Brain microvascular endothelial cell (primary cell): ENCODE results near the gene CFAP119.

Experiments
- DNase-seq: peaks from one replicate; pipeline ENCODE4 v3.0.0-alpha.2; 2020
- H3K27ac ChIP-seq: fragments of 250-450 bp; sonication (Bioruptor Pico); 2 replicates; pipeline ENCODE4 v1.5.1; 2020; ENCODE audit warnings: mild to moderate bottlenecking, moderate library complexity
- H3K27me3 ChIP-seq: fragments of 250-450 bp; sonication (Bioruptor Pico); replicated peaks from 2 replicates; pipeline ENCODE4 v1.5.1; 2020; ENCODE audit warnings: mild to moderate bottlenecking
- H3K36me3 ChIP-seq: fragments of 250-450 bp; sonication (Bioruptor Pico); replicated peaks from 2 replicates; pipeline ENCODE4 v1.5.1; 2020; ENCODE audit warnings: mild to moderate bottlenecking
- H3K4me3 ChIP-seq: 2 replicates; pipeline ENCODE4 v1.5.1; 2011; ENCODE audit warnings: low read depth, mild to moderate bottlenecking, control low read depth, low read length, moderate library complexity
- in situ Hi-C: cut with HindIII; loops from 2 replicates; pipeline ENCODE4 v1.10.0; 2017; ENCODE audit warnings: low sequenced_read_pairs, low pct_ligation_motif_present
- TF ChIP-seq, protein P1 (sequence below): IDR thresholded peaks from 2 replicates; pipeline ENCODE4 v1.5.1; 2011; ENCODE audit warnings: low read depth, mild to moderate bottlenecking, moderate library complexity, low read length, control low read depth, inconsistent platforms; ENCODE audit errors: missing control alignments

Gene CFAP119

GRCh38 chr16:30748634-30749445, 13.0 kb downstream of the CFAP119 start:
- TF ChIP-seq, protein P1, sequence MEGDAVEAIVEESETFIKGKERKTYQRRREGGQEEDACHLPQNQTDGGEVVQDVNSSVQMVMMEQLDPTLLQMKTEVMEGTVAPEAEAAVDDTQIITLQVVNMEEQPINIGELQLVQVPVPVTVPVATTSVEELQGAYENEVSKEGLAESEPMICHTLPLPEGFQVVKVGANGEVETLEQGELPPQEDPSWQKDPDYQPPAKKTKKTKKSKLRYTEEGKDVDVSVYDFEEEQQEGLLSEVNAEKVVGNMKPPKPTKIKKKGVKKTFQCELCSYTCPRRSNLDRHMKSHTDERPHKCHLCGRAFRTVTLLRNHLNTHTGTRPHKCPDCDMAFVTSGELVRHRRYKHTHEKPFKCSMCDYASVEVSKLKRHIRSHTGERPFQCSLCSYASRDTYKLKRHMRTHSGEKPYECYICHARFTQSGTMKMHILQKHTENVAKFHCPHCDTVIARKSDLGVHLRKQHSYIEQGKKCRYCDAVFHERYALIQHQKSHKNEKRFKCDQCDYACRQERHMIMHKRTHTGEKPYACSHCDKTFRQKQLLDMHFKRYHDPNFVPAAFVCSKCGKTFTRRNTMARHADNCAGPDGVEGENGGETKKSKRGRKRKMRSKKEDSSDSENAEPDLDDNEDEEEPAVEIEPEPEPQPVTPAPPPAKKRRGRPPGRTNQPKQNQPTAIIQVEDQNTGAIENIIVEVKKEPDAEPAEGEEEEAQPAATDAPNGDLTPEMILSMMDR, result no peak
- peak; percentile 43 for DNase-seq
- H3K36me3 ChIP-seq, result peaks cover 23% of the 10 kb centered on the region
- no peaks in the 10 kb centered on the region for H3K27me3 ChIP-seq
- H3K27ac ChIP-seq, result peak overlapping the region; percentile 48
- in situ Hi-C loops, result no loop called here
- peak overlapping the region; percentile 84 for H3K4me3 ChIP-seq

- peak within 1 kb of the TSS; percentile 48 for H3K27ac ChIP-seq
- H3K36me3 ChIP-seq, result peaks cover 24% of the 10 kb centered on the region
- DNase-seq, result peak; percentile 98
- in situ Hi-C loops, result no loop called here
- TF ChIP-seq, protein P1, result no peak
- H3K4me3 ChIP-seq, result peak within 1 kb of the TSS; percentile 84
- H3K27me3 ChIP-seq, result no peaks in the 10 kb centered on the region
Measured at GRCh38 chr16:30747799-30748633, 13.8 kb downstream of the CFAP119 start, which contains the start of gene PHKG2. Gene PHKG2, plus strand, starts transcription at chr16:30748425. Its CDS starts 396 bp downstream, at chr16:30748821.

GRCh38 chr16:30747331-30747730, 14.5 kb downstream of the CFAP119 start:
- in situ Hi-C loops, result no loop called here
- Histone ChIP-seq H3K27me3 (no peaks in the 10 kb centered on the region), H3K4me3 (peak overlapping the region; percentile 84), H3K36me3 (peaks cover 26% of the 10 kb centered on the region), H3K27ac (no peak overlapping the region)
- no peak for DNase-seq
- TF ChIP-seq, protein P1, result no peak

DNA sequence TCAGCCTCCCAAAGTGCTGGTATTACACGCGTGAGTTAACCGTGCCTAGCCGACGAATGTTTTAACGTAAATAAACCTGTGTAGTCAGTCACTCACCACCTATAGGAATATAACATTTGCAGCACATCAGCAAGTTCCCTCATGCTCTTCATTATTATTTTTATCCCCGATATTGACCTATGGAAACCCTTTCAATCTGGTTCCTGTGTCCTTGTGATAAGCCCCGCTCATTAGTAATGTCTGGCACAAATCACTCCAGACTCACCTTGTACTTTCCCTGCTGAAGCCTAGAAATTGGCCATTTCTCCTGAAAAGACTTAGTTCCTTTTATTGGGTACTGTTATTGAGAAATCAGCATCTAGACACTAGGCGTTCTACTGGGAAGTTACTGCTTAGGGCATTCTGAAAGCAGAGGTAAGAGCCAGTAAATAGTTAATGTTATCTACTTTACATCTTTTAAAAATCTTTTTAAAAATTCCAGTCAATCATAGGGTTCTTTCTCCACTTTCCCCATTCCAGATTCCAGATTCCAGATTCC, 15.2 kb downstream of the CFAP119 start:
- no peaks in the 10 kb centered on the region for H3K27me3 ChIP-seq
- H3K27ac ChIP-seq, result no peak overlapping the region
- peaks cover 33% of the 10 kb centered on the region for H3K36me3 ChIP-seq
- no peak for DNase-seq
- TF ChIP-seq, protein P1, result no peak
- no peak overlapping the region for H3K4me3 ChIP-seq
- in situ Hi-C loops, result no loop called here

DNA sequence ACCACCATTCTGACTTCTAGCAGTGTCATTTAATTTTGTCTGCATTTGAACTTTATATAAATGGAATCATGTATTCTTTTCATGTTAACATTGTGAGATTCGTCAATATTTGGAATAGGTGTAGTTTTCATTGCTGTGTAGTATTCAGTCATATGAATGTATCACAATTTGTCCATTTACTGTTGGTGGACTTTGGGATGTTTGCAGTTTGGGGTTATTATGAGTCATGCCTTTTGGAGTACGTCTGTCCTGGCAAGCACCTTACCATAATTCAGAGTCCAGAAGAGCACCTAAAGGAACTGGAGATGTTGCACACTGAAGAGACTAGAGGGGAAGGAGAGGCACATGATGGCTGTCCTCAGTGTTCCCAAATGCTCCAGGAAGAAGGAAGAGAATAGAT, 16.8 kb downstream of the CFAP119 start:
- Histone ChIP-seq H3K36me3 (peaks cover 37% of the 10 kb centered on the region), H3K27me3 (no peaks in the 10 kb centered on the region), H3K4me3 (no peak overlapping the region), H3K27ac (no peak overlapping the region)
- TF ChIP-seq, protein P1, result no peak
- no peak for DNase-seq
- in situ Hi-C loops, result no loop called here
